Mucosa of descending colon (tissue), 3 donors: ENCODE results near the gene EPHA10. TPM values are rescaled to one million over a fixed set of nuclear protein-coding genes. Genes with fewer than 3 reads are reported as not detected.

Experiments
- ATAC-seq: fragments of 200-7000 bp; cut with Tn5 transposase; one replicate; pipeline ENCODE4 v1.9.1; 2020; ENCODE audit warnings: mild to moderate bottlenecking, moderate library complexity
- DNase-seq, 3 donors: peaks; one replicate each; pipeline ENCODE4 v3.0.0-alpha.2; 2020
- H3K36me3 ChIP-seq: fragments of 200-600 bp; one replicate; pipeline ENCODE4 v1.8.0; 2021; ENCODE audit warnings: low read depth, mild to moderate bottlenecking
- H3K4me1 ChIP-seq: fragments of 200-600 bp; one replicate; pipeline ENCODE4 v1.8.0; 2021; ENCODE audit warnings: low read depth, mild to moderate bottlenecking
- H3K4me3 ChIP-seq: fragments of 200-600 bp; one replicate; pipeline ENCODE4 v1.8.0; 2021; ENCODE audit warnings: mild to moderate bottlenecking
- H3K9me3 ChIP-seq: fragments of 200-600 bp; one replicate; pipeline ENCODE4 v1.8.0; 2021; ENCODE audit warnings: mild to moderate bottlenecking
- CTCF ChIP-seq: fragments of 200-600 bp; IDR thresholded peaks from one replicate; pipeline ENCODE4 v1.8.0; 2022; ENCODE audit warnings: antibody characterized with exemption, mild to moderate bottlenecking
- intact Hi-C, 2 donors: fragments of 100-400 bp; cut with DNase I in 1 of 2; cut with micrococcal nuclease in 1 of 2; formaldehyde crosslinking; loops; one replicate each; pipeline versions ENCODE4 v1.11.0 to v1.11.1; 2022; cut with DNase I, micrococcal nuclease
- total RNA-seq, 3 donors: library from RNA; stranded (reverse); fragmentation: NEBNext Ultra II Directional in 2 of 3; extraction: Animal tissue kit (Norgen Biotek cat#: 25700) in 2 of 3; gene quantifications; one replicate each; pipeline versions ENCODE4 v1.2.1 to v1.2.4, GENCODE V29; 2021 to 2023
- donor health status: DM: no; HTN: no; CAD: no; lungs with moderate emphysema.
- donor health status: DM: no; HTN: no; CAD: no.
- donor health status: DM: no; HTN: yes; CAD: no.

EPHA10 gene
- total RNA-seq, 3 donors from 2014 or later: 45.3 to 74.4 (median 66.0) TPM

GRCh38 chr1:37676281-37677142 is 88.4 kb downstream of the EPHA10 start:
- ATAC-seq (peak; percentile 19), DNase-seq (peak in 1 of 3 donors; percentile 20)
- Histone ChIP-seq H3K9me3 (no peaks in the 10 kb centered on the region), H3K36me3 (no peaks in the 10 kb centered on the region), H3K4me3 (no peak overlapping the region), H3K4me1 (peaks cover 9% of the 10 kb centered on the region)
- intact Hi-C loops: no loop called here
- no peak for TF ChIP-seq CTCF

GRCh38 chr1:37673920-37674319 is 91.0 kb downstream of the EPHA10 start:
- peak; percentile 12 to 56 (median 37) for DNase-seq
- Histone ChIP-seq H3K4me3 (no peak overlapping the region), H3K4me1 (peaks cover 9% of the 10 kb centered on the region), H3K9me3 (no peaks in the 10 kb centered on the region), H3K36me3 (no peaks in the 10 kb centered on the region)
- TF ChIP-seq CTCF: no peak
- intact Hi-C loops: no loop called here
- ATAC-seq: peak; percentile 75

DNA sequence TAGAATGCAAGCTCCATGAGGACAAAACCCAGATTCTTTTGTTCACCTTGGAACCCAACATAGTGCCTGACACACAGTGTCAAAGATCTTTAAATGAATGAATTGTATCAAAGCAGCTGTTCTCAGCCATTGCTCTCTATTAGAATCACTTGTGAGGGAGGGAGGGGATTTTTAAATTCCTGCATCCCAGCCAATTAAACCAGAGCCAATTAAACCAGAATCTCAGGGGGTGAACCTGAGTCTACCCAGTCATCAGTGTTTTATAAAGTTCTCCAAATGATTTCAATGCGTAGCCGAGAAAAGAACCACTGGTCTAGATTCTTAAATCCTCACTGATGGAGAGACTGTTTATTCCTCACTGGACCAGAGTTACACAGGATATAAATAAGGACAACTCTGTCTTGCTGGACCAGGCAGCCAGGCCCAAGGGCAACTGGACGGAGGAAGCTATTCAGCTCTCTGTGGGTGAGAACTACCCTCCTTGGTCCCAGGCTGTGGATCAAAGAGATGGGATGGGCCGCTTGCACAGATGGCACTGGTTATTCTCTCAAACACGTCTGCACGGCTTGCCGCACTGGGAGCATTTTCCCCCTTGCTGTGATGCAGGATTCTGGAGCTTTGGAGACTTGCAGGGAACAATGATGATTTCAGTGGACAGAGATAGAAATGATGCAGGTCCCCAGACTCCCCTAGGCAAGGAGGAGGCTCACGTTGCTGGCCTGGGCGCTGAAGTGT is 92.6 kb downstream of the EPHA10 start:
- no peaks in the 10 kb centered on the region for H3K36me3 ChIP-seq
- intact Hi-C loops: no loop called here
- no peak overlapping the region for H3K4me3 ChIP-seq
- DNase-seq: no peak
- no peak for ATAC-seq
- no peaks in the 10 kb centered on the region for H3K9me3 ChIP-seq
- peaks cover 9% of the 10 kb centered on the region for H3K4me1 ChIP-seq
- TF ChIP-seq CTCF: no peak

DNA sequence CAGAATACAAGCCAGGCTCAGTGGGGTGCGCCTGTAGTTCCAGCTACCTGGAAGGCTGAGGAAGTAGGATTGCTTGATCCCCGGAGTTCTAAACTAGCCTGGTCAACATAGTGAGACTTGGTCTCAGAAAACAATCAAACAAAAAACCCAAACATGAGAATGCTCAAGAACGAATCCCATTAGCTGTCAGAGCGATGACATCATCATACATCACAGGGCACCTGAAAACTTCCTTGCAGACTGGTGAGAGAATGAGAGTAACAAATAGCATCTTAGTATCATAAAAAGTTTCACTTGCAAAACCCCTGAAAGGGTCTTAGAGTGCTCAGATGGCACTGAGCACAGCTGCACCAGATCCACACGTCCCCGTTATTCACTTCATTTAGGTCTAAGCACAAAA is 93.7 kb downstream of the EPHA10 start:
- no peaks in the 10 kb centered on the region for H3K36me3 ChIP-seq
- intact Hi-C loops: no loop called here
- DNase-seq: no peak
- no peak for ATAC-seq
- H3K4me3 ChIP-seq: no peak overlapping the region
- peaks cover 6% of the 10 kb centered on the region for H3K4me1 ChIP-seq
- H3K9me3 ChIP-seq: no peaks in the 10 kb centered on the region
- TF ChIP-seq CTCF: no peak

DNA sequence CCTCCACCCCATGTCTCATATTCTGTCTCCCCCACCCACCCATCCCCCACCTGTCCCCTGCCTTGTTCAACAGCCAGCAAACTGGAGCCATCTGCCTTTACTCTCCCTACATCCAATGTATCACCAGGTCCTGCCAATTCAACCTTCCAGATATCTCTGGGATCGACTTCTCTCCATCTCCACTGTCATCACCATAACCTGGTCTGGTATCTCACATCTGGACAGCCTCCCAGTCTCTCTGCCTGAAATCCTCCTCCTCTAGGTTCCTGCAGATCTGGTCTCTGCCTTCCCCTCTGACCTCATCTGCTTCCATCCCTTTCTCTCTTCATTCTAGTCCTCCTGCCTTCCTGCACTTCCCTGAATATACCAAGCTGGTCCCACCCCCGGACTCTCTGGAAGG is 94.8 kb downstream of the EPHA10 start:
- intact Hi-C loops: no loop called here
- no peak overlapping the region for H3K4me3 ChIP-seq
- no peak for DNase-seq
- TF ChIP-seq CTCF: no peak
- H3K4me1 ChIP-seq: peaks cover 4% of the 10 kb centered on the region
- no peak for ATAC-seq
- H3K36me3 ChIP-seq: no peaks in the 10 kb centered on the region
- no peaks in the 10 kb centered on the region for H3K9me3 ChIP-seq
